GM12878 (cell line): ENCODE data around the gene SEMA7A. TPM values are rescaled to one million over a fixed set of nuclear protein-coding genes. Genes with fewer than 3 reads are reported as not detected.

ENCODE experiments used
- ATAC-seq: fragments of 200-7000 bp; cut with Tn5 transposase; 3 replicates; pipeline ENCODE4 v1.9.1; 2020; ENCODE audit warnings: mild to moderate bottlenecking, moderate library complexity
- BruUV-seq: library from RNA; stranded (reverse); fragments of 400-500 nt; replicated peaks from 2 replicates; lab custom pipeline; 2021; lab: Mats Ljungman, UMichigan
- CTCF ChIA-PET: fragments of 300-600 bp; sonication (Branson Sonifier 250); formaldehyde crosslinking; extraction: SDS; loops from one replicate; lab custom pipeline; 2021; ENCODE audit warnings: inconsistent platforms; lab: Yijun Ruan, JAX
- POLR2A ChIA-PET: fragments of 350-600 bp; formaldehyde crosslinking; extraction: SDS; loops from one replicate; lab custom pipeline; 2021; ENCODE audit warnings: inconsistent platforms; lab: Charles Lee
- RAD21 ChIA-PET: fragments of 300-600 bp; sonication (Branson Sonifier 250); formaldehyde crosslinking; loops from one replicate; lab custom pipeline; 2023; ENCODE audit warnings: antibody characterized with exemption; ENCODE audit not compliant: unreplicated experiment; lab: Charles Lee
- SMC1A ChIA-PET: fragments of 300-600 bp; sonication (Branson Sonifier 250); formaldehyde crosslinking; loops from one replicate; lab custom pipeline; 2023; ENCODE audit not compliant: unreplicated experiment, uncharacterized antibody; lab: Charles Lee
- DNase-seq: peaks from one replicate; pipeline ENCODE4 v3.0.0-alpha.2; 2011; ENCODE audit warnings: low read depth, low spot score
- FAIRE-seq: peaks from 3 replicates; lab custom pipeline; 2011; peaks lifted over from hg19 to GRCh38; lab: Jason Lieb, UNC
- H2AFZ ChIP-seq: 2 replicates; pipeline ENCODE4 v1.6.0; 2011; ENCODE audit warnings: low read depth, low read length, control low read depth; ENCODE audit not compliant: control insufficient read depth
- H3K27ac ChIP-seq: 2 replicates; pipeline ENCODE4 v1.5.1; 2011; ENCODE audit warnings: control low read depth; ENCODE audit not compliant: control insufficient read depth, insufficient read depth
- H3K27me3 ChIP-seq, 2 experiments: replicated peaks in 1 of 2; 2 replicates each; pipeline versions ENCODE4 v1.6.0 to v1.6.1; 2011; ENCODE audit warnings: low read length in 1 of 2; ENCODE audit not compliant: control insufficient read depth in 2 of 2, insufficient read depth in 2 of 2
- H3K36me3 ChIP-seq, 2 experiments: 2 replicates each; pipeline ENCODE4 v1.5.1; 2011; ENCODE audit warnings: low read length in 1 of 2; ENCODE audit not compliant: control insufficient read depth in 2 of 2, insufficient read depth in 2 of 2
- H3K4me1 ChIP-seq: 2 replicates; pipeline ENCODE4 v1.6.1; 2011; ENCODE audit warnings: mild to moderate bottlenecking, low read length, moderate library complexity, mixed read lengths; ENCODE audit not compliant: control insufficient read depth, insufficient read depth
- H3K4me2 ChIP-seq: 2 replicates; pipeline ENCODE4 v1.6.0; 2011; ENCODE audit warnings: control low read depth; ENCODE audit not compliant: control insufficient read depth, insufficient read depth
- H3K4me3 ChIP-seq: fragments of 200-600 bp; sonication (generic); 2 replicates; pipeline ENCODE4 v1.5.1; 2016
- H3K79me2 ChIP-seq: 2 replicates; pipeline ENCODE4 v1.6.0; 2011; ENCODE audit warnings: low read length; ENCODE audit not compliant: control insufficient read depth, insufficient read depth
- H3K9ac ChIP-seq: 2 replicates; pipeline ENCODE4 v1.8.0; 2011; ENCODE audit warnings: low read length, control low read depth, mixed read lengths; ENCODE audit not compliant: control insufficient read depth, insufficient read depth
- H3K9me3 ChIP-seq: replicated peaks from 3 replicates; pipeline ENCODE4 v1.5.1; 2011; ENCODE audit warnings: mild to moderate bottlenecking, low read length; ENCODE audit not compliant: control insufficient read depth, insufficient read depth
- H4K20me1 ChIP-seq: 2 replicates; pipeline ENCODE4 v1.6.0; 2011; ENCODE audit not compliant: control insufficient read depth, insufficient read depth
- ASH2L ChIP-seq: fragments of 300-600, 200-600 bp; sonication (generic); IDR thresholded peaks from 2 replicates; pipeline ENCODE4 v1.6.1; 2017; ENCODE audit warnings: low read depth, mild to moderate bottlenecking, borderline replicate concordance
- BCL11A ChIP-seq: IDR thresholded peaks from 2 replicates; pipeline ENCODE4 v1.6.1; 2011; ENCODE audit warnings: low read depth, low read length
- CREM ChIP-seq: IDR thresholded peaks from 2 replicates; pipeline ENCODE4 v1.6.1; 2014; ENCODE audit warnings: antibody characterized with exemption, low read depth
- CTCF ChIP-seq, 3 experiments: IDR thresholded peaks in 2 of 3; conservative IDR thresholded peaks in 1 of 3; 2 replicates each; pipeline ENCODE4 v1.5.1; 2011; ENCODE audit warnings: low read depth in 3 of 3, low read length in 3 of 3, mild to moderate bottlenecking in 3 of 3, control low read depth in 2 of 3, moderate library complexity in 2 of 3, inconsistent platforms in 1 of 3, mixed read lengths in 1 of 3; ENCODE audit not compliant: control insufficient read depth in 2 of 3, insufficient read depth in 1 of 3; ENCODE audit errors: extremely low read depth in 1 of 3
- EGR1 ChIP-seq, 2 experiments: IDR thresholded peaks; 1 replicate in 1 of 2; 2 replicates in 1 of 2; pipeline ENCODE4 v1.6.1; 2011 to 2012; ENCODE audit warnings: low read depth in 2 of 2, low read length in 2 of 2, borderline replicate concordance in 1 of 2, mild to moderate bottlenecking in 1 of 2, moderate library complexity in 1 of 2
- FOXM1 ChIP-seq: IDR thresholded peaks from 2 replicates; pipeline ENCODE4 v1.6.1; 2012; ENCODE audit warnings: low read depth, mild to moderate bottlenecking, inconsistent platforms, low read length, moderate library complexity
- IKZF2 ChIP-seq, 2 experiments: fragments of 450-650 bp; IDR thresholded peaks; 2 replicates each; pipeline ENCODE4 v1.6.1; 2017; ENCODE audit warnings: mild to moderate bottlenecking in 2 of 2, moderate library complexity in 2 of 2
- LARP7 ChIP-seq: fragments of 450-650 bp; IDR thresholded peaks from 2 replicates; pipeline ENCODE4 v1.6.1; 2017; ENCODE audit warnings: mild to moderate bottlenecking
- MEF2B ChIP-seq: fragments of 450-650 bp; IDR thresholded peaks from 2 replicates; pipeline ENCODE4 v1.6.1; 2018; ENCODE audit warnings: mild to moderate bottlenecking, moderate library complexity; ENCODE audit not compliant: partially characterized antibody, poor library complexity, severe bottlenecking
- NFYB ChIP-seq: IDR thresholded peaks from 2 replicates; pipeline ENCODE4 v1.6.1; 2011; ENCODE audit warnings: low read depth, mild to moderate bottlenecking, low read length, improper control_type of control experiment, moderate library complexity; ENCODE audit not compliant: insufficient read depth
- SMARCA5 ChIP-seq: fragments of 450-650 bp; IDR thresholded peaks from 2 replicates; pipeline ENCODE4 v1.6.1; 2017; ENCODE audit warnings: mild to moderate bottlenecking
- WGBS: methylation state at CpG from one replicate; pipeline ENCODE4 v1.1.6; 2016; ENCODE audit warnings: low lambda C conversion rate; ENCODE audit not compliant: insufficient replicate concordance, insufficient coverage; ENCODE audit errors: missing lambda C conversion rate; 5-methylcytosine and 5-hydroxymethylcytosine counted together
- in situ Hi-C: fragments of 300-500 bp; cut with MboI; formaldehyde crosslinking; loops from 9 replicates; pipeline ENCODE4 v1.14.3; 2018; ENCODE audit warnings: mixed read lengths
- intact Hi-C: fragments of 100-400 bp; cut with micrococcal nuclease; formaldehyde crosslinking; loops from one replicate; pipeline ENCODE4 v1.14.2; 2022; ENCODE audit not compliant: unreplicated experiment
- polyA plus RNA-seq, 11 experiments: library from polyadenylated mRNA; depleted of rRNA in 4 of 11; unstranded in 6 of 11; stranded (reverse) in 5 of 11; fragments of >200 nt; fragmentation: Nextera tagmentation in 4 of 11; fragmentation: Illumina TruSeq in 1 of 11; extraction: Ambion mirVana in 4 of 11; extraction: Trizol in 1 of 11; gene quantifications; 1 replicate in 1 of 11; 2 replicates in 10 of 11; pipeline versions ENCODE4 v1.2.1 to v1.2.3, GENCODE V29; 2011 to 2016; ENCODE audit warnings: inconsistent platforms in 2 of 11, missing spikeins in 2 of 11, low read depth in 1 of 11
- total RNA-seq, 4 experiments: library from RNA; depleted of rRNA in 3 of 4; stranded (reverse); fragments of >200 nt in 3 of 4; fragmentation: Illumina TruSeq in 1 of 4; extraction: Trizol in 1 of 4; gene quantifications; 2 replicates each; pipeline versions ENCODE4 v1.2.1 to v1.2.3, GENCODE V29; 2013 to 2021

The SEMA7A gene
- total and polyA plus RNA-seq, 10 of the 15 experiments (the other 5 are each of a cell fraction or from before 2014, with no cell fraction given) = 0.08 to 112 (median 53.5) TPM

GRCh38 chr15:74373731-74374647 is 59.8 kb downstream of the SEMA7A start (continued):
- TF ChIP-seq CTCF (IDR thresholded peaks at IDR 0.05 in 2 of 3, conservative IDR thresholded peaks at IDR 0.05 in 1 of 3; ENCODE audit: control insufficient read depth in 2 of 3, extremely low read depth in 1 of 3, insufficient read depth in 1 of 3, low read depth in 3 of 3, low read length in 3 of 3) (peak; percentile 83 to 93 (median 84)), BCL11A (no peak), NFYB (peak; percentile 88), SMARCA5 (peak; percentile 82), EGR1 (IDR thresholded peaks at IDR 0.05; ENCODE audit: borderline replicate concordance in 1 of 2, low read depth in 2 of 2, low read length in 2 of 2) (peak in 1 of 2 experiments; percentile 14; a peak in 1 of 3 replicates), IKZF2 (IDR thresholded peaks at IDR 0.05) (peak in 1 of 2 experiments; percentile 14; a peak in 1 of 4 replicates)

GRCh38 chr15:74373056-74373650 is 60.6 kb downstream of the SEMA7A start:
- no peak overlapping the region; the same call in 1 of the 2 replicates for H3K9ac ChIP-seq
- in situ Hi-C loops = no loop called here
- RAD21 ChIA-PET = interaction anchor here (1.3 to 2.9 kb wide), 4 partner anchors 11 to 396 kb away, joined by 3 to 16 read pairs (median 4); no protein-coding TSS in a partner anchor
- H3K4me3 ChIP-seq = peak overlapping the region; percentile 69; the same call in 1 of the 2 replicates
- no peaks in the 10 kb centered on the region for H4K20me1 ChIP-seq
- 49% methylated on average over 13 of the region's 13 CpGs for WGBS
- SMC1A ChIA-PET = interaction anchor here (1.2 to 21.3 kb wide), 5 partner anchors 9 to 395 kb away, joined by 3 to 544 read pairs (median 3); partner anchors contain the start of gene SEMA7A
- FAIRE-seq (no peak), ATAC-seq (no peak), DNase-seq (no peak)
- H3K27me3 ChIP-seq = no peaks in the 10 kb centered on the region; a peak in 2 of 4 replicates
- H3K36me3 ChIP-seq = no peaks in the 10 kb centered on the region
- peak overlapping the region; percentile 82; the same call in 1 of the 2 replicates for H3K4me2 ChIP-seq
- no peak overlapping the region for H3K27ac ChIP-seq
- CTCF ChIA-PET = interaction anchor here (0.6 to 21.7 kb wide), 16 partner anchors 28 to 398 kb away, joined by 3 to 655 read pairs (median 4); partner anchors contain the start of gene SEMA7A
- POLR2A ChIA-PET = interaction anchor here (0.8 kb wide), 1 partner anchor 65 kb away, joined by 3 read pairs; no protein-coding TSS in a partner anchor
- no peaks in the 10 kb centered on the region for H3K9me3 ChIP-seq
- BruUV-seq = no TSS peak
- peak overlapping the region; percentile 39 for H2AFZ ChIP-seq
- H3K79me2 ChIP-seq = no peaks in the 10 kb centered on the region; the same call in 1 of the 2 replicates
- intact Hi-C loops = loop anchor here (1.0 kb wide), 1 partner anchor 259 kb away; no protein-coding TSS in a partner anchor
- peaks cover 26% of the 10 kb centered on the region for H3K4me1 ChIP-seq
- TF ChIP-seq CREM (no peak), LARP7 (no peak), FOXM1 (no peak), CTCF (IDR thresholded peaks at IDR 0.05 in 2 of 3, conservative IDR thresholded peaks at IDR 0.05 in 1 of 3; ENCODE audit: control insufficient read depth in 2 of 3, extremely low read depth in 1 of 3, insufficient read depth in 1 of 3, low read depth in 3 of 3, low read length in 3 of 3) (no peak), ASH2L (no peak), MEF2B (no peak)
